ENCODE results near the gene TMEM9. TPM values are rescaled to one million over a fixed set of nuclear protein-coding genes. Genes with fewer than 3 reads are reported as not detected.

TMEM9 gene
- total and polyA plus RNA-seq, 2 donors (not counting 3 experiments of a cell fraction or from before 2014, with no cell fraction given) = 39.3 to 96.1 TPM

GRCh38 chr1:201156819-201157218 lies 2.5 kb upstream of the TMEM9 start:
- Histone ChIP-seq H3K9me1 (replicated peaks; ENCODE audit: control insufficient read depth, extremely low read depth, insufficient read depth, low read length) (no peaks in the 10 kb centered on the region), H2AFZ (ENCODE audit: low read depth, low read length) (no peak overlapping the region), H3K4me1 (ENCODE audit: control insufficient read depth, extremely low read depth, insufficient read depth, low read length) (peaks cover 8% of the 10 kb centered on the region), H3K4me2 (ENCODE audit: insufficient read depth, low read length) (no peak overlapping the region), H3K4me3 (replicated peaks in 1 of 3; ENCODE audit: insufficient read depth in 1 of 3, low read depth in 1 of 3, low read length in 3 of 3) (no peak overlapping the region), H3K9ac (replicated peaks; ENCODE audit: extremely low read depth, insufficient read depth, low read length) (no peak overlapping the region), H3K79me2 (ENCODE audit: control insufficient read depth, insufficient read depth, low read length) (no peaks in the 10 kb centered on the region), H4K20me1 (replicated peaks; ENCODE audit: control insufficient read depth, extremely low read depth, insufficient read depth, low read length) (no peaks in the 10 kb centered on the region), H3K36me3 (ENCODE audit: control insufficient read depth in 2 of 2, extremely low read depth in 1 of 2, insufficient read depth in 2 of 2, low read length in 2 of 2) (no peaks in the 10 kb centered on the region), H3K9me3 (replicated peaks; ENCODE audit: control insufficient read depth, insufficient read depth, low read length) (no peaks in the 10 kb centered on the region), H3K27ac (ENCODE audit: insufficient read depth, low read depth, low read length) (no peak overlapping the region), H3K27me3 (ENCODE audit: control insufficient read depth in 2 of 2, insufficient read depth in 2 of 2, low read length in 2 of 2) (peaks cover 25 to 33% of the 10 kb centered on the region in 2 experiments)
- ChIA-PET POLR2A (no interaction called here), CTCF (no interaction called here)
- TF ChIP-seq JUN (IDR thresholded peaks at IDR 0.05; ENCODE audit: borderline replicate concordance, insufficient read depth, insufficient read length, low read depth) = no peak
- no peak for TF ChIP-seq MAX (IDR thresholded peaks at IDR 0.05; ENCODE audit: insufficient read depth, insufficient read length)
- no peak for TF ChIP-seq EZH2 (IDR thresholded peaks at IDR 0.05; ENCODE audit: borderline replicate concordance, low read depth, low read length, severe bottlenecking)
- no peak for TF ChIP-seq POLR2AphosphoS5 (IDR thresholded peaks at IDR 0.05; ENCODE audit: insufficient read depth, low read depth, low read length)
- TF ChIP-seq, protein P1, sequence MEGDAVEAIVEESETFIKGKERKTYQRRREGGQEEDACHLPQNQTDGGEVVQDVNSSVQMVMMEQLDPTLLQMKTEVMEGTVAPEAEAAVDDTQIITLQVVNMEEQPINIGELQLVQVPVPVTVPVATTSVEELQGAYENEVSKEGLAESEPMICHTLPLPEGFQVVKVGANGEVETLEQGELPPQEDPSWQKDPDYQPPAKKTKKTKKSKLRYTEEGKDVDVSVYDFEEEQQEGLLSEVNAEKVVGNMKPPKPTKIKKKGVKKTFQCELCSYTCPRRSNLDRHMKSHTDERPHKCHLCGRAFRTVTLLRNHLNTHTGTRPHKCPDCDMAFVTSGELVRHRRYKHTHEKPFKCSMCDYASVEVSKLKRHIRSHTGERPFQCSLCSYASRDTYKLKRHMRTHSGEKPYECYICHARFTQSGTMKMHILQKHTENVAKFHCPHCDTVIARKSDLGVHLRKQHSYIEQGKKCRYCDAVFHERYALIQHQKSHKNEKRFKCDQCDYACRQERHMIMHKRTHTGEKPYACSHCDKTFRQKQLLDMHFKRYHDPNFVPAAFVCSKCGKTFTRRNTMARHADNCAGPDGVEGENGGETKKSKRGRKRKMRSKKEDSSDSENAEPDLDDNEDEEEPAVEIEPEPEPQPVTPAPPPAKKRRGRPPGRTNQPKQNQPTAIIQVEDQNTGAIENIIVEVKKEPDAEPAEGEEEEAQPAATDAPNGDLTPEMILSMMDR (IDR thresholded peaks at IDR 0.05; ENCODE audit: extremely low read depth in 1 of 2, insufficient read depth in 1 of 2, low read depth in 1 of 2, low read length in 2 of 2) = no peak
- TF ChIP-seq GATA2 (IDR thresholded peaks at IDR 0.05; ENCODE audit: insufficient read depth, insufficient read length, low read depth, low read length) = no peak
- TF ChIP-seq FOS (IDR thresholded peaks at IDR 0.05; ENCODE audit: borderline replicate concordance, insufficient read depth, low read length) = no peak
- no peak for FAIRE-seq
- no peak for DNase-seq (ENCODE audit: low read depth, low spot score)
- dilution Hi-C loops (cut with MboI; ENCODE audit: extremely low pct_ligation_motif_present, low sequenced_read_pairs) = no loop called here
- intact Hi-C loops (cut with micrococcal nuclease) = no loop called here
- no TSS peak for BruUV-seq (replicated peaks)
